HEK293 (cell line): Measurements from ENCODE around the gene LBX1.

Source experiments
- CTCF ChIA-PET: fragments of 350-600 bp; formaldehyde crosslinking; extraction: SDS; loops from one replicate; lab custom pipeline; 2021; ENCODE audit warnings: antibody characterized with exemption; lab: Yijun Ruan, JAX
- POLR2A ChIA-PET: fragments of 300-600 bp; formaldehyde crosslinking; extraction: SDS; loops from one replicate; lab custom pipeline; 2020; ENCODE audit warnings: antibody characterized with exemption, inconsistent platforms; lab: Yijun Ruan, JAX
- H3K27ac ChIP-seq: fragments of 200-500 bp; sonication (Bioruptor generic); 2 replicates; pipeline ENCODE4 v1.5.1; 2014; ENCODE audit warnings: low read depth, low read length, control low read depth, inconsistent platforms; ENCODE audit errors: extremely low read depth
- H3K36me3 ChIP-seq, 2 experiments: fragments of 200-500 bp in 1 of 2; sonication (Bioruptor generic) in 1 of 2; 1 replicate in 1 of 2; 2 replicates in 1 of 2; pipeline ENCODE4 v1.5.1; 2014 to 2017; ENCODE audit warnings: inconsistent platforms in 2 of 2, low read length in 2 of 2; ENCODE audit not compliant: control insufficient read depth in 2 of 2, insufficient read depth in 1 of 2
- H3K4me1 ChIP-seq: fragments of 200-500 bp; sonication (Bioruptor generic); 2 replicates; pipeline ENCODE4 v1.5.1; 2014; ENCODE audit warnings: mild to moderate bottlenecking, low read length, inconsistent platforms; ENCODE audit not compliant: control insufficient read depth, insufficient read depth
- H3K4me3 ChIP-seq: 2 replicates; pipeline ENCODE4 v1.5.1; 2011; ENCODE audit warnings: low read depth, mild to moderate bottlenecking, control low read depth, low read length, moderate library complexity
- H3K9me3 ChIP-seq: fragments of 200-500 bp; sonication (Bioruptor generic); 2 replicates; pipeline ENCODE4 v1.5.1; 2014; ENCODE audit warnings: low read depth, low read length, inconsistent platforms; ENCODE audit not compliant: control insufficient read depth, insufficient read depth
- KLF10 ChIP-seq: fragments of 450-650 bp; IDR thresholded peaks from 2 replicates; pipeline ENCODE4 v1.5.1; 2018; ENCODE audit warnings: missing biosample characterization, mild to moderate bottlenecking, missing genetic modification characterization
- MEIS1 ChIP-seq: sonication (generic); formaldehyde crosslinking; IDR thresholded peaks from 2 replicates; pipeline ENCODE4 v1.8.1; 2022; ENCODE audit warnings: missing genetic modification reagents, mild to moderate bottlenecking, borderline replicate concordance
- PATZ1 ChIP-seq: fragments of 450-650 bp; formaldehyde crosslinking; IDR thresholded peaks from 2 replicates; pipeline ENCODE4 v1.5.1; 2016; ENCODE audit warnings: missing biosample characterization, missing genetic modification characterization
- REST ChIP-seq: fragments of 450-650 bp; formaldehyde crosslinking; IDR thresholded peaks from 2 replicates; pipeline ENCODE4 v1.5.1; 2016; ENCODE audit warnings: missing biosample characterization, missing genetic modification characterization
- TCF7L2 ChIP-seq: IDR thresholded peaks from 2 replicates; pipeline ENCODE4 v1.6.1; 2011; ENCODE audit warnings: low read depth, mild to moderate bottlenecking, inconsistent platforms, low read length, moderate library complexity, borderline replicate concordance
- TRIM28 ChIP-seq: IDR thresholded peaks from 2 replicates; pipeline ENCODE4 v1.6.1; 2011; ENCODE audit warnings: low read length, control low read depth, borderline replicate concordance
- ZBTB10 ChIP-seq: fragments of 450-650 bp; formaldehyde crosslinking; IDR thresholded peaks from 2 replicates; pipeline ENCODE4 v1.5.1; 2016; ENCODE audit warnings: missing biosample characterization, missing genetic modification characterization
- ZBTB48 ChIP-seq: fragments of 450-650 bp; formaldehyde crosslinking; IDR thresholded peaks from 2 replicates; pipeline ENCODE4 v1.5.1; 2016; ENCODE audit warnings: missing biosample characterization, missing genetic modification characterization
- ZIC2 ChIP-seq: fragments of 450-650 bp; formaldehyde crosslinking; IDR thresholded peaks from 2 replicates; pipeline ENCODE4 v1.5.1; 2016; ENCODE audit warnings: missing biosample characterization, missing genetic modification characterization
- ZNF37A ChIP-seq: fragments of 450-650 bp; IDR thresholded peaks from 2 replicates; pipeline ENCODE4 v1.5.1; 2018; ENCODE audit warnings: missing biosample characterization, missing genetic modification characterization
- ZNF449 ChIP-seq: fragments of 450-650 bp; formaldehyde crosslinking; IDR thresholded peaks from 2 replicates; pipeline ENCODE4 v1.5.1; 2017; ENCODE audit warnings: missing biosample characterization, mild to moderate bottlenecking, missing genetic modification characterization, moderate library complexity
- ZNF518A ChIP-seq: fragments of 450-650 bp; formaldehyde crosslinking; conservative IDR thresholded peaks from 2 replicates; pipeline ENCODE4 v1.5.1; 2016; ENCODE audit warnings: low read depth, missing biosample characterization, missing genetic modification characterization
- ZNF629 ChIP-seq: fragments of 450-650 bp; formaldehyde crosslinking; IDR thresholded peaks from 2 replicates; pipeline ENCODE4 v1.5.1; 2017; ENCODE audit warnings: missing biosample characterization, missing genetic modification characterization
- ZNF830 ChIP-seq: fragments of 450-650 bp; IDR thresholded peaks from 2 replicates; pipeline ENCODE4 v1.5.0; 2018; ENCODE audit warnings: missing biosample characterization, missing genetic modification characterization, low read depth, mild to moderate bottlenecking, moderate library complexity

The LBX1 gene

GRCh38 chr10:101261702-101262101 is 32.4 kb upstream of the LBX1 start:
- no peak overlapping the region for H3K4me3 ChIP-seq
- TF ChIP-seq KLF10 = no peak
- TF ChIP-seq MEIS1 = no peak
- no peak for TF ChIP-seq ZNF449
- no peak for TF ChIP-seq ZNF830 (tag by site-specific recombination)
- TF ChIP-seq ZNF629 (tag by site-specific recombination) = no peak
- TF ChIP-seq ZNF37A (tag by site-specific recombination) = no peak
- no peak for TF ChIP-seq ZBTB10 (tag by site-specific recombination)
- no peak for TF ChIP-seq ZNF518A (tag by site-specific recombination)
- no peak for TF ChIP-seq ZBTB48 (tag by site-specific recombination)
- POLR2A ChIA-PET = no interaction called here
- no peaks in the 10 kb centered on the region for H3K36me3 ChIP-seq
- no peak overlapping the region for H3K27ac ChIP-seq
- H3K4me1 ChIP-seq = no peaks in the 10 kb centered on the region
- CTCF ChIA-PET = interaction anchor here (0.9 to 1.9 kb wide), 2 partner anchors 11 to 48 kb away, joined by 3 to 7 read pairs; no protein-coding TSS in a partner anchor
- no peaks in the 10 kb centered on the region for H3K9me3 ChIP-seq

- ChIA-PET CTCF (interaction anchor here (0.6 to 1.9 kb wide), 4 partner anchors 11 to 48 kb away, joined by 3 to 7 read pairs (median 4); no protein-coding TSS in a partner anchor), POLR2A (no interaction called here)
- TF ChIP-seq ZIC2 (tag by site-specific recombination) (peak; percentile 72), REST (tag by site-specific recombination) (no peak), TCF7L2 (peak; percentile 95), PATZ1 (peak; percentile 73), TRIM28 (peak; percentile 27; the same call in 1 of the 2 replicates)
- no peak overlapping the region for H3K4me3 ChIP-seq
- H3K36me3 ChIP-seq = no peaks in the 10 kb centered on the region
- no peaks in the 10 kb centered on the region for H3K4me1 ChIP-seq
- H3K27ac ChIP-seq = no peak overlapping the region
- no peaks in the 10 kb centered on the region for H3K9me3 ChIP-seq
Measured at GRCh38 chr10:101260764-101261481, 31.7 kb upstream of the LBX1 start.
